Lung (tissue), 12 donors: Measurements from ENCODE around the gene FAM124B. TPM values are rescaled to one million over a fixed set of nuclear protein-coding genes. Genes with fewer than 3 reads are reported as not detected.

Experiments
- ATAC-seq: fragments of 200-7000 bp; cut with Tn5 transposase; one replicate; pipeline ENCODE4 v1.9.1; 2020; ENCODE audit warnings: moderate number of reproducible peaks; ENCODE audit not compliant: insufficient read depth, low FRiP score
- DNase-seq, 3 donors: peaks; one replicate each; pipeline ENCODE4 v3.0.0-alpha.2; 2013 to 2017
- H3K27ac ChIP-seq, 2 donors: one replicate each; pipeline ENCODE4 v1.5.1; 2013; ENCODE audit warnings: mild to moderate bottlenecking in 2 of 2, moderate library complexity in 2 of 2, control low read depth in 1 of 2, inconsistent platforms in 1 of 2, low read depth in 1 of 2, low read length in 1 of 2
- H3K27me3 ChIP-seq, 3 donors: one replicate each; pipeline ENCODE4 v1.5.1; 2013; ENCODE audit warnings: low read length in 2 of 3; ENCODE audit not compliant: control insufficient read depth in 3 of 3, insufficient read depth in 3 of 3
- H3K36me3 ChIP-seq, 4 donors: one replicate each; pipeline ENCODE4 v1.5.1; 2013; ENCODE audit warnings: low read length in 4 of 4, mild to moderate bottlenecking in 1 of 4, moderate library complexity in 1 of 4; ENCODE audit not compliant: control insufficient read depth in 4 of 4, insufficient read depth in 4 of 4
- H3K4me1 ChIP-seq, 5 donors: one replicate each; pipeline ENCODE4 v1.5.1; 2013; ENCODE audit warnings: low read length in 5 of 5, mild to moderate bottlenecking in 2 of 5, moderate library complexity in 1 of 5; ENCODE audit not compliant: control insufficient read depth in 5 of 5, insufficient read depth in 5 of 5
- H3K4me3 ChIP-seq: one replicate; pipeline ENCODE4 v1.5.1; 2013; ENCODE audit warnings: mild to moderate bottlenecking, control low read depth, moderate library complexity
- H3K9ac ChIP-seq, 2 donors: one replicate each; pipeline ENCODE4 v1.5.1; 2013; ENCODE audit warnings: low read length in 2 of 2, control low read depth in 1 of 2; ENCODE audit not compliant: insufficient read depth in 1 of 2
- H3K9me3 ChIP-seq, 4 donors: one replicate each; pipeline ENCODE4 v1.5.1; 2013; ENCODE audit warnings: low read length in 3 of 4, mild to moderate bottlenecking in 1 of 4, moderate library complexity in 1 of 4; ENCODE audit not compliant: control insufficient read depth in 4 of 4, insufficient read depth in 3 of 4
- CTCF ChIP-seq: IDR thresholded peaks from 2 replicates; pipeline ENCODE4 v1.5.1; 2012; ENCODE audit warnings: mild to moderate bottlenecking; ENCODE audit errors: control extremely low read depth, extremely low read depth
- WGBS, 2 donors: extraction: QIAGEN DNeasy Blood & Tissue Kit; methylation state at CpG; one replicate each; pipeline ENCODE4 v1.1.7; 2013; 5-methylcytosine and 5-hydroxymethylcytosine counted together
- polyA plus RNA-seq, 2 donors: library from polyadenylated mRNA; stranded (reverse); fragments of 200-250 nt; gene quantifications; one replicate each; pipeline ENCODE4 v1.2.1, GENCODE V29; 2013
- total RNA-seq, 2 donors: library from RNA; depleted of rRNA in 1 of 2; stranded (reverse); fragments of >200 nt in 1 of 2; gene quantifications; one replicate each; pipeline ENCODE4 v1.2.1, GENCODE V29; 2014 to 2021
- donor health status: control.
- donor health status: control.
- donor health status: Bipolar disorder and iron deficiency.
- donor health status: healthy.
- donor health status: DM: yes; HTN: yes; CAD: no.

FAM124B gene
- total and polyA plus RNA-seq, 4 donors: 0.71 to 21.4 (median 1.7) TPM

DNA sequence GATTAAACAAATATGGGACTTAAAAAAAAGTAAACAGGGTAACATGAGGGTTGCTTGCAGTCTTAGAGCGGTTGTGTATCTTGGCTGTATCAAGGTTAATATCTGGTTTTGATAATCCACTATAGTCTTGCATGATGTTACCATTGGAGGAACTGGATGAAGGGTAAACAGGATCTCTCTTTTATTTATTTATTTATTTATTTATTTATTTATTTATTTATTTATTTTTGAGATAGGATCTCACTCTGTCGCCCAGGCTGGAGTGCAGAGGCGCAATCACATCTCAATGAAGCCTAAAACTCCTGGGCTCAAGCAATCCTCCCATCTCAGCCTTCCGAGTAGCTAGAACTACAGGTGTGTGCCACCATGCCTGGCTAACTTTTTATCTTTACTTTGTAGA lies 42.9 kb upstream of the FAM124B start:
- WGBS, 2 donors: 96 to 97% methylated on average over 4 of the region's 4 CpGs
- Histone ChIP-seq H3K27me3 (no peaks in the 10 kb centered on the region), H3K4me3 (no peak overlapping the region), H3K27ac (no peak overlapping the region), H3K4me1 (peaks cover 0 to 10% (median 6%) of the 10 kb centered on the region in 5 donors), H3K9me3 (no peaks in the 10 kb centered on the region), H3K36me3 (no peaks in the 10 kb centered on the region), H3K9ac (no peak overlapping the region)
- no peak for ATAC-seq
- no peak for TF ChIP-seq CTCF
- no peak for DNase-seq

DNA sequence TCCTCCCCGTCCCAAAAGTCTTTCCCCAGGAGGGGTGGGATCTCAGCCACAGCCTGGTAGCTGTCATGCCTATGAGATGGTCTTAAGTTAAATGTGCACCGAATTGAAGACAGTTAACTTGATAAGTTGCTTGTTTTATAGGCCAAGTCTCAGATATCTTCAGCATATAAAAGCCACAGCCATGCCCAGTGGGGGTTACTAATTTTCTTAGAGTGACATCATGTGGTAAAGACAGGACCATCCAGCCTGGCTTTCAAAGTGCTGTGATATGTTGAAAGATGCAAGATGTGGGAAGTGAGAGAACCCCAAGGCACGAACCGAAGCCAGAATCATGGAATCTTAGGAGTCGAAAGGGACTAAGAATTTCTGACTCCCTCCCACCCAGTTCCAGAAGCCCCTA lies 42.1 kb upstream of the FAM124B start:
- H3K27ac ChIP-seq: no peak overlapping the region
- H3K4me1 ChIP-seq: peaks cover 0 to 10% (median 6%) of the 10 kb centered on the region in 5 donors
- DNase-seq: peak; percentile 39 to 71 (median 68)
- ATAC-seq: no peak
- no peak overlapping the region for H3K9ac ChIP-seq
- no peak for TF ChIP-seq CTCF
- no peaks in the 10 kb centered on the region for H3K27me3 ChIP-seq
- H3K4me3 ChIP-seq: no peak overlapping the region
- no peaks in the 10 kb centered on the region for H3K9me3 ChIP-seq
- 63 to 76% methylated on average over 5 of the region's 5 CpGs for WGBS, 2 donors
- no peaks in the 10 kb centered on the region for H3K36me3 ChIP-seq

GRCh38 chr2:224442071-224442967 lies 40.4 kb upstream of the FAM124B start:
- WGBS, 2 donors: 1 to 2% methylated on average over 66 to 82 of the region's 82 CpGs
- no peak overlapping the region for H3K27ac ChIP-seq

More at GRCh38 chr2:224442071-224442967, 40.4 kb upstream of the FAM124B start:
- peak overlapping the region in 1 of 2 donors; percentile 23 for H3K9ac ChIP-seq
- no peaks in the 10 kb centered on the region for H3K9me3 ChIP-seq
- H3K36me3 ChIP-seq: no peaks in the 10 kb centered on the region
- peak overlapping the region; percentile 49 for H3K4me3 ChIP-seq
- peaks cover 0 to 10% (median 6%) of the 10 kb centered on the region in 5 donors for H3K4me1 ChIP-seq
- TF ChIP-seq CTCF: no peak
- ATAC-seq: peak; percentile 23
- H3K27me3 ChIP-seq: no peaks in the 10 kb centered on the region
- peak; percentile 62 to 85 (median 75) for DNase-seq
